HG02588 (cell line): ENCODE results near the gene DENND2A.
"Not testable (repeated sequence)": the region's sequence is repeated elsewhere in the genome, so short reads cannot be mapped to it uniquely, and the experiment has no call there.

Experiments
- ATAC-seq: cut with Tn5 transposase; IDR thresholded peaks from one replicate; pipeline ENCODE4 v1.9.1; 2021; ENCODE audit warnings: mild to moderate bottlenecking, moderate library complexity; ENCODE audit not compliant: unreplicated experiment

The DENND2A gene

DNA sequence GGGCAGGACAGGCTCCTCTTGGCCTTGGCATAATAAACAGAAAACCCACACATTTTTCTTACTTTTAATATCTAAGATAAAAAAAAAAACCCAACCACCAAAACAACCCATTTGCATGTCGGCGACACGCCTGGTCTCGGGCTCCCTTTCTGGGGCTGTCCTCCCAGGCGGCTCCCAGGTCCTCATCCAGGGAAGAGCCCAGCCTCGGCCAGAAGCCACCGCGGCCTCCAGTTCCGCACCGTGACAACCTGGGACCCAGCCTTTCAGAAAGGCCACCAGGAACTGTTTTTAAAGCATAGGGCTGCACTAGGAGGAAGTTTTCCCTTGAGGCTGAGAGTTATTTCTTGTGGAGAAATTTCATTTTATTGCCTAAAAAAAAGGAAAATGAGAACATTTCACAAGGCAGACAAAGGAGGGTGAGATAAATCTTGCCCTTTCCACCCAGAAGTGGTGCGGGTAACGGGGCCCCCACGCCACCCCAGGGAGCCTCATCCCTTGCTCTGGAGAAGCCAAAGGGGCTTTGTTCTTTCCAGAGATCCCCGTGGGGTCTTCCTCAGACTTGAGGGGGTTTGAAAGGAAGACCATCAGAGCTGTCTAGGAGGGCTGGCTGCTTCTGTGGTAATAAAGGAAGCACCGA is 122.1 kb downstream of the DENND2A start:
- ATAC-seq: no peak

DNA sequence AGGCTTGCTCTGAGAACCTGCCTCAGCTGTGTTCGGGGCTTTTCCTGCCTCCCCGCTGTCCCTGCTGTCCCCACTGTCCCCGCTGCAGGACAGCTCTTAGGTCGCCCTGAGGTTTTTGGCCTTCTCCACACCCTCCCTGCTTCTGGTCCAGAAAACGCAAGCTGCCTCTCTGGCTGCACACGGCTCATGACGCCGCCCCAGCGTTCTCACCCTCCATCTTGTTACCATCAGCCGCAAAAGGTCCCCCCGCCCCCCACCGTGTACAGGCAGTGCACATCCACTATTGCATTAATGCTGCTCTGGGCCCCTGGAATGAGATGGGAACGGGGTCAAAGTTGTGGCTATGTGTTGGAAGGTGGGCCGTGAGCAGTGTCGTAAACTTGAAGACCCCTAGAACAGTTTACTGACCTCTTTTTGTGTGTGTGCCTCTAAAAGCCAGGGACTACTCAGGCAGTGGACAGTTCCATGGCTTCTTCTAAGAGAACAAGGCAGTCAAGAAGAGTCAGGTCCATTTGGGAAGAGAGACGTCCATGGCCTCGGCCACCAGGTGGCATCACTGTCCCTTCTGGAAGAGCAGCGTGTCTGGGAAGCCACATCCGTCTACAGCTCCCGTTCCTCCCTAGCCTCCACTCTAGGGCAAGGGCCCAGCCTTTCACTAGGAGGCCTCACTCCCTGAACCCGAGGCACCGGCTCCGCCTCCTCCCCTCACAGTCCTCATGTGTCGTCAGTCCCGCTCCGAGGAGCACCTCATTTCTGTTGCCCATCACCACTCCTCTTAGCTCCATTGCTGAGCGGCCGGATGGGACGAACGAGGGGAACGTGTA is 122.9 kb downstream of the DENND2A start:
- ATAC-seq: no peak

DNA sequence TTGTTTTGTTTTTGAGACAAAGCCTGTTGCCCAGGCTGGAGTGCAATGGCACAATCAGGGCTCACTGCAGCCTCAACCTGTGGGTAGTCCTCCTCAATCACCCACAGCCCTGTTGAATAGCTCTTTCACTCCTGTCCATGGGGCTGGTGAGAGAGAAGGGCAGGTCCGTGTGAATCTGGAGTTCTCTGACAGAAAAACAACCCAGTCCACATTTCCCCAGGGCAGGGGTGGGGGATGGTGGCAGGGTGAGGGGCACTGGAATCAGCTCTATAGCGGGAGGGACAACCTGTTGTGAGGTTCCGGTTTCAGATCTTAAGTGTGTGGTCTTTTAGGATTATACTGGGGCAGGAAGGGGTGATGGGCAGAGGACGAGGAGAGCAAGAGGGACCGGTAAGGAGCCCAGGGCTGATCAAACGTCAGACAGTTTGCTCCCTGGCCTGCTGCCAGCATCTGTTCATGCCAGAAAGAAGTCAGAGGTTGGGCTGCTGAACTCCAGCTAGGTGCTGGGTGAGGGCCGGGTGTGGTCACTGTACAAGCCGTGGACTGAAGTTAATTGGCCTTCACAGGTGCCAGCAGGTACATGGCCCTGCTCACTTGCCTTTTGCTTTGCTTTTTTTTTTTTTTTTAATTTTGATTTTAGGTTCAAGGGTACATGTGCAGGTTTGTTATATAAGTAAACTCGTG is 128.2 kb downstream of the DENND2A start:
- no peak for ATAC-seq

DNA sequence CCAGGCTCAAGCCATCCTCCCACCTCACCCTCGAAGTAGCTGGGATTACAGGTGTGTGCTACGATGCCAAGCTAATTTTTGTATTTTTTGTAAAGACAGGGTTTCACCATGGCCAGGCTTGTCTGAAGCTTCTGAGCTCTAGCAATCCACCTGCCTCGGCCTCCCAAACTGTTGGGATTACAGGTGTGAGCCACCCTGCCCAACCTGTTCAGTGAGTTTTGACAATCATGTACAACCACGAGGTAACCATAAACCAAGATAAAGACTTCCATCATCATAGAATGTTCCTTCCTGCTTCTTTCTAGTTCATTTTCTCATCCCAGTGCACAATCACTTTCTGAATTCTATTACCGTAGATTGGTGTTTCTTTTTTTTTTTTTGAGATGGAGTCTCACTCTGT is 130.8 kb downstream of the DENND2A start:
- no peak for ATAC-seq

DNA sequence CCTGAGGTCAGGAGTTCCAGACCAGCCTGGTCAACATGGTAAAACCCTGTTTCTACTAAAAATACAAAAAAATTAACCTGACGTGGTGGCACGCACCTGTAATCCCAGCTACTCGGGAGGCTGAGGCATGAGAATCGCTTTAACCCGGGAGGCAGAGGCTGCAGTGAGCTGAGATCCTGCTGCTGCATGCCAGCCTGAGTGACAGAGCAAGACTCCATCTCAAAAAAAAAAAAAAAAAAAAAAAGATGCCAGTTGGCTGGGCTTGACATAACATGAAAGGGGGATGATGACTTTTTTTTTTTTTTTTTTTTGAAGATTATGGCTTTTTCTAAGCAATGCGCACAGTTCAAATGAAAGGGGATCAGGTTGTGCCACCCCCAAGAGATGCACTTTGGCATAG is 133.1 kb downstream of the DENND2A start:
- not testable (repeated sequence) for ATAC-seq

DNA sequence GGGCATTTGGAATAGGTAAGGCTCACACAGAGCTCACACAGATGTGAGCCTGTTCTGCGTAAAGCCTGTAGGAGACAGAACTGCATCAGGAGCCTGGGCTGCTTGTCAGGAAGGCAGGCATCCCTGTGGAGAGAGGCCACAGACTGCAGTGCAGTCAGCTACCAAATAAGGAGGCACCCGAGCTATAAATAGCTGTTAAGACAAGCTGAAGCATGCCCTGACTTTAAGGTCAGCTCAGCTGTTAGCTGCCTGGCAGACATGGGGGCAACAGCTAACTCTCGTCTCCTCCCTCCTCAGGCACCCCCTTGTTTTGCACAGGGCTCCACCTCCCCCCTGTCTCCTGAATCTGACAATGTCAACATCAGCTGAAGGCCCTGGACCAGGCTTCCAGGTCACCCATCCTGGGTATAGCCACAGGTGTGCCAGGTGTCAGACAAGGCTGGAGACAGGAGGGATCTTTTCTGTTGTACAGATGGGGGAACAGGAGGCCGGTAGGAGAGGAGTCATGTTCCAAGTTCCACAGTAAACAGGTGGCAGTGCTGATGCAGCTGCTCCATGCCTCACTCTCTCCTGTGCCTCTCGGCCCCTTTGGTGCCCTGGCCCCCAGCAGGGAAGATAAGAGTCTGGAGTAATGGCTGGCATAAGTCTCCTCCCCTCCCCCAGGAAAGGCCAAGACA is 133.7 kb downstream of the DENND2A start:
- peak; percentile 62 for ATAC-seq

DNA sequence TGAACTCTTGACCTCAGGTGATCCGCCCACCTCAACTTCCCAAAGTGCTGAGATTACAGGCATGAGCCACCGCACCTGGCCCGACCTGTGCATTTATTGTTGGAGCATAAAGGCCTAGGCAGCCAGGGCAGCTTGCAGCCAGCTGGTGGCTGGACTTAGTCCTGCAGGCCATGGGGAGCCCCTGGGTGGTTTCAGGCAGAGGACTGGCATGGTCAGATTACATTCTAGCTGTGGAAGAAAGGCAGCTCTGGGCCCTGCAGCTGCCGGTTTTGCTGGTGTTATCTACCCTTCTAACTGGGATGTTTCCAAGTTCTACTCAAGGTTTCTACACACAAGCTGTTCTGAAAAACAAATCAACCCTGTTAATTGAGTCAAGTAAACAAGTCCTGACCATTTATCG is 138.6 kb downstream of the DENND2A start:
- no peak for ATAC-seq

DNA sequence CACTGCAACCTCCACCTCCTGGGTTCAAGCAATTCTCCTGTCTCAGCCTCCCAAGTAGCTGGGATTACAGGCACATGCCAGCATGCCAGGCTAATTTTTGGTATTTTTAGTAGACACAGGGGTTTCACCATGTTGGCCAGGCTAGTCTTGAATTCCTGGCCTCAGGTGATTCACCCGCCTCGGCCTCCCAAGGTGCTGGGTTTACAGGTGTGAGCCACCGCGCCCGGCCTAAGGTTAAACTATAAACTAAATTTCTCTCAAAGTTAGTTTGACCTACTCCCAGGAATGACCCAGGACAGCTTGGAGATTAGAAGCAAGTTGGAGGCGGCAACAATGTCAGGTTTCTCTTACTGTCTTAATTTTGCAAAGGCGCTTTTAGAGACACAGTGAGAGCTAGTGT is 142.8 kb downstream of the DENND2A start:
- not testable (repeated sequence) for ATAC-seq

DNA sequence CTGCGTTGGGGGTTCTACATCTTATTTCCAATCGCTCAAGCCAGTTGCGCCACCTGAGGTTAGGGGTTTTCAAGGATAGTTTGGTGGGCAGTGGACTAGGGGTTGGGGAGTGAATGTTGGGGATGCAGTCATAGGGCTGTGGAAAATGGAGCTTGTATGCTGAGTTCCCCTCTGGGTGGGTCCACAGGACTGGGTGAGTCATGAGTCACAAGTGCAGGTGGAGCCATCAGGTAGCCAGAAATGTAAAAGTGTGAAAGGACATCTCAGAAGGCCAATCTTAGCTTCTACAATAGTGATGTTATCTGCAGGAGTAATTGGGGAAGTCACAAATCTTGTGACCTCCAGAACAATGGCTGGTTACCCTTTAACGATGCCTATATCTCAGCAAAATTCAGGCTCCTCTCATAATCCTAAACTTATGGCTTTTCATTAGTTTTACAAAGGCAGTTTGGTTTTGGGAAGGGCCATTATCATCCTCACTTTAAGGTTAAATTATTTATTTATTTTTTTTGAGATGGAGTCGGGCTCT is 143.3 kb downstream of the DENND2A start:
- ATAC-seq: no peak

DNA sequence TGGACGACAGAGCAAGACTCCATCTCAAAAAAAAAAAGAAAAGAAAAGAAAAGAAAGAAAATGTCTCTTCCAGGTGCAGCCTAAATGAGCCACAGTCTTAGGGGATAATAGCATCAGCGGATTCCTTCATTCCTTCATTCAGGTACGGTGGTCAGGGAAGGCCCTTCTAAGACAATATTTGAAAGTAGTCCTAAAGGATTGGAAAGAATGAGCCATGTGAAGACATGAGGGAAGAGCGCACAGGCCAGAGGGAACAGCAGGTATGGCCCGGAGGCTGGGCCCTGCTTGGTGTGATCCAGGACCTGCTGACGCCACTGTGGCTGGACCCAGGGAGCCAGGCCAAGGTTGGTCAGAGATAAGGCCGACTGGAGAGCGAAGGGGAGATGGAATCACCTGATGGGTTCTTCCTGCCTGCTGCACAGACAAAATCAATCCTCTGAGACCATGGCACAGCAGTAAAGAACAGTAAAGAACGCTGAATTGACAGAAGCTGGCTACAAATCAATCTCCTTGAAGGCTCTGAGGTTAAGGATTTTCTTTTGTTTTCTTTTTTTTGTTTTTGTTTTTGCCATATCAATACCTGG is 145.0 kb downstream of the DENND2A start:
- ATAC-seq: no peak

DNA sequence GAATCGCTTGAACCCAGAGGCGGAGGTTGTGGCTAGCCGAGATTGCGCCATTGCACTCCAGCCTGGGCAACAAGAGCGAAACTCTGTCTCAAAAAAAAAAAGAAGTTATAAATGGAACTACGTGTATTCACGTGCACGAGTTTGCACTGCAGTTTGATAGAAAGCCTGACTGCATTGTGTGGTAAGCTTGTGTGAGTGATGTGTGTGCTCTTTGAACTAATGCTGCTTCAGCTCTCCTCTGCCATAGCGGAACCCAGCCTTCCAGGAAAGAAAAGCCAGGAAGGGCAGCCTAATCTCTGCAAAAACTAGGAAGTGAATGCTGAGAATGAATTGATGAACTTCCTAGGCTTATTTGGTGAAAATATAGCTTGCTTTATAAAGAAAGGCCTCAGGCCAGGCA is 145.7 kb downstream of the DENND2A start:
- ATAC-seq: no peak

DNA sequence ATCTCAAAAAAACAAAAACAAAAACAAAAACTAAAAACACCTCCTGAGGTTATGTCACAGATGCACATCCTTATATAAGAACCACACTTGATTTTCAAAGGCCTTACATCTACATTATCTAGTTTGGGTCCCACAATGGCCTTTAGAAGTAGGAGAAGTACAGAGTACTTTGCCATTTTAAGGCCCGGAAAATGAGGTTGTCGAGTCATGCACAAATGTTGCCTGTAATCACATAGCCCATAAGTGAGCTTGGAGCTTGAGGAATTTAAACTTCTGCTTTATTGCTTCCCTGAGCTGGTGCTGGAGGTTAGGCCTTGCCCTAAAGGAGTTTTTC is 151.6 kb downstream of the DENND2A start:
- ATAC-seq: no peak

DNA sequence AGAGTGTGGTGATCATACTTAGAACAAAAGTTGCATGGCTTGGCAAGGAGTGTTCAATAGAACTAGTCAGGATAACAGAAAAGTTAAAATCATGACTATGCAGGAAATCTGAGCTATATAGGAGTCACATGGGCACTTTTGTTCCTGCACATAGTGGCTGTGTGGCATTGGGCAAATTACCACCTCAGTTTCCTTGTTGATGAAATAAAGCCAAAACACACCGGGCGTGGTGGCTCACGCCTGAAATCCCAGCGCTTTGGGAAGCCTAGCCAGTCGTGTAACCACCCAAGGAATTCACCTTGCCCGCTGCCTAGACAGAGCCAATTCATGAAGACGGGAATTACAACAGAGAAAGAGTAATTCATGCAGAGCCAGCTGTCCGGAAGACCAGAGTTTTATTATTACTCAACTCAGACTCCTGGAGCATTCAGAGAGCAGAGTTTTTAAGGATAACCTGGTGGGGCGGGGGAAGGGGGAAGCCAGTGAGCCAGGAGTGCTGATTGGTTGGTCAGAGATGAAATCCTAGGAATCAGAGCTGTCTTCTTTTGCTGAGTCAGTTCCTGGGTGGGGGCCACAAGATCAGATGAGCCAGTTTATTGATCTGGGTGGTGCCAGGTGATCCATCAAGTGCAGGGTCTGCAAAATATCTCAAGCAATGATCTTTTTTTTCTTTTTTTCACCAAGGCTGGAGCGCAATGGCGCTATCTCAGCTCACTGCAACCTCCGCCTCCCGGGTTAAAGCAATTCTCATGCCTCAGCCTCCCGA is 154.9 kb downstream of the DENND2A start:
- no peak for ATAC-seq

DNA sequence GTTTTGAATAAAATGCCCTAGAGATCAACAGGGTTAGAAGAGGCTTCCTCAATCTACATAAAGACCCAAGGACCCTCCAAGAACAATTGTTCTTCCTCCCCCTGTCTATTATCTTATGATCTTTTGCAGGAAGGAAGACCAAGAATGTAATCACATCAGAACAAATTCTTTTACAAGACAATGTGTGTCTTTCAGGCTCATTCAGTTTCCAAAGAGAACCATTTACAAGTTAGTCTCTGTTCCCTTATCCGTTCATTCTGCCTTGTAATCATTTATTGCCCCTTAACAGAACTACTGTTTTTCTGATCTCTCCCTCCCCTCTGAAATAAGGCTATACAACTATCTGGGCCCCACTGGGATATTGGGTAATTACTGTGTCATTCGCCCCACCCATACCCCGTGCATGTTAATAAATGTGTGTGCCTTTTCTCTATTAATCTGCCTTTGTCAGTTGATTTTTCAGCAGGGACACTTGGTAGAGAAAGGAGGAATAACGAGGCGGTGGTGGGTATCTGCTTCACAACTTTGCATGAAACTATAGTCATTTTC is 155.6 kb downstream of the DENND2A start:
- ATAC-seq: no peak

DNA sequence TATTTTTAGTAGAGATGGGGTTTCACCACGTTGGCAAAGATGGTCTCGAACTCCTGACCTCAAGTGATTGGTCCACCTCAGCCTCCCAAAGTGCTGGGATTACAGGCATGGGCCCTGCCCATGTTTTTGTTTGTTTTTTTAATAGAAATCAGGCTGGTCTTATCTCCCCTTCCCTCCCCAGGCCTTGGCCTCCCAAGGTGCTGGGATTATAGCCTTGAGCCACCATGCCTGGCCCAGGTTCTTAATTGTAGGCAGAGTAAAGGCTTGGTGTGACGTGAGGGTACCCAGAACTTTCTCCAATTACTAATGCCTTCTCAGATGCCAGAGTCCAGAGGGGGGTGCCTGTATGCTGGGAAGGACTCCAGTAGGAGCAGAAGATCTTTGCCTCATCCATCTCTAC is 156.1 kb downstream of the DENND2A start:
- ATAC-seq: no peak

DNA sequence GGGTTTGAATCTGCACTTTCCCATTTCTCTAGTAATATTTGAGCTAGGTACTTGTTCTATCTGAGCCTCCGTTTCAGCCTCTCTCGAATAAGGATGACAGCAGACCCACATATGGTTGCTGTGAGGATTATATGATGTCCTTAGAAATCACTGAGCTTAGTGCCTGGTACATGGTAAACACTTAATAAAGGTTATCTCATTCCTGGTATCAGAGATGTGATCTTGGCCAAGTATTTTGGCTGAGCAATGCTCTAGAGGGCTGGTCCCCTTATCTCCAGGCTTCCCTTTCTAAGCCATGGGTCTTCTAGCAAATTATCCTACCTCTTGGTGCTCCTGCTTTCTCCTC is 160.9 kb downstream of the DENND2A start:
- ATAC-seq: peak; percentile 1

DNA sequence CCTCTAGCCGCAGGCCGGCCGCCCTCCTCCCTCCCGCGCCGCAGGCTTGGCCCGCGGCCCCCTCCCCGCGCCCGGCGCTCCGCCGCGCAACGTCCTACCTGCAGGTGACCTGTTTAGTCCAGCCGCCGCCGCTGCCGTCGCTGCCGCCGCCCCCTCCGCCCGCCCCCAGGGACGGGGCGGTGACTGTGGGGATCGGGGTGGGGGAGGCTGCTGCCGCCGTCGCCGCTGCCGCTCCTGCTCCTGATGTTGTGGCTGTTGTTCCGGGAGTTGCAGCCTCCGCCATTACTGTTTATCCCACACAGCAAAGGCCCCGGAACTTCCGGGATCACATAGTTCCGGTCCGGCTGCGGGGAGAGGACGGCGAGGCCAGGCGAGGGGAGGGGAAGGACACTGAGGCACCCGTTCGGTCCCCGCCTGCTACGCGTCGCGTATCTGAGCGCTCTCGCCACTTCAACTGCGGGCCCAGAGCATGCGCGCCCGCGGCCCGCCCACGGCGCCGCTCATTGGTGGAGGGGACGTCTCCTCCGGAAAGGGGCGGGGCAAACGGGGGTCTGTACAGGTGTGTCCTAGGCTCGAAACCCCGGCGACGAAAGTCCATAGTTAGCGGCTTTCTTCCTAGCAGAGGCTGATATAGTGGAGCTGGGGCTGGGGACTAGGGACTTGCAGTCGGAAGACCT is 161.4 kb downstream of the DENND2A start, which contains the start of gene MKRN1:
Gene MKRN1, minus strand, starts transcription at position 444 of the 677 bp plus-strand sequence. Its CDS starts 161 bp downstream, at position 283.
- ATAC-seq: peak; percentile 94

DNA sequence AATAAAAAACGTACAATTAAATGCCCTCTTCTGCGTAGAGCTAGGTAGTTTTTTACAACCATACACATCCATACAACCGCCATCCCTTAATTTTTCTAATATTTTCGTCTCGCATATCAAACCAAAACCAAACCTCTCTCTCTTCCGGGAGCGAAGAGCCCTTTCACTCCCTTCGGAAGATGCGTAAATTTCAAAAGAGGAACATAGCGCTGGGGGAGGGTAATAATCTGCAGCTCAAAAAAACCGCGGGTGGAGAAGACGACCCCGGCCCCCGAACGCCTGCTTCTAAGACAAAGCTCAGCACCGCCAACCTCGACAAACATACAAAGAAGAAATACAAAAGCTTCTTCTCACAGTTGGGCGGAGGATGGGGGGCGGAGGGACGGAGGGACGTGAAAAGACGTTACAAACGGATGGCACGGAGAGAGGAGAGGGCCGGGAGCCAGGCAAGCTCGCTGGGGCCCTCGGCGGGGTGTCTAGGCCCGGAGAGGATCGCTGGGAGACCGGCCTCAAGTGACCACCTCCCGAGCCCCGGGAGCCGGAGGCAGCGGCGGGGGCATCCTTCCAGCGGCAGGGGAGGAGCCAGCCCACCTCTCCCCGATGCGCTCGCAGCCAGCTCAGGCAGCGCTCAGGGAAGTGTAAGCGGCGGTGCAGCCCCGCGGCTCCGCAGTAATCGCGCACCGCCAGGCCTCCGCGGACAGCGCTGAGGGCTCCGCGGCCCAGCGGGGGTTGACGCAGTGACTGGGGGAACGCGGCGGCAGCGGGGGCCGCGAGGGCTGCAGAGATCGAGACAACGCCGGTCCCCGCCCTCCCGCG is 162.2 kb downstream of the DENND2A start:
- peak; percentile 17 for ATAC-seq
